HG02623 (cell line): ENCODE results near the gene GATM.

Experiments used
- ATAC-seq: cut with Tn5 transposase; IDR thresholded peaks from one replicate; pipeline ENCODE4 v1.9.1; 2021; ENCODE audit warnings: moderate library complexity; ENCODE audit not compliant: unreplicated experiment

The GATM gene, protein sequence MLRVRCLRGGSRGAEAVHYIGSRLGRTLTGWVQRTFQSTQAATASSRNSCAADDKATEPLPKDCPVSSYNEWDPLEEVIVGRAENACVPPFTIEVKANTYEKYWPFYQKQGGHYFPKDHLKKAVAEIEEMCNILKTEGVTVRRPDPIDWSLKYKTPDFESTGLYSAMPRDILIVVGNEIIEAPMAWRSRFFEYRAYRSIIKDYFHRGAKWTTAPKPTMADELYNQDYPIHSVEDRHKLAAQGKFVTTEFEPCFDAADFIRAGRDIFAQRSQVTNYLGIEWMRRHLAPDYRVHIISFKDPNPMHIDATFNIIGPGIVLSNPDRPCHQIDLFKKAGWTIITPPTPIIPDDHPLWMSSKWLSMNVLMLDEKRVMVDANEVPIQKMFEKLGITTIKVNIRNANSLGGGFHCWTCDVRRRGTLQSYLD

DNA sequence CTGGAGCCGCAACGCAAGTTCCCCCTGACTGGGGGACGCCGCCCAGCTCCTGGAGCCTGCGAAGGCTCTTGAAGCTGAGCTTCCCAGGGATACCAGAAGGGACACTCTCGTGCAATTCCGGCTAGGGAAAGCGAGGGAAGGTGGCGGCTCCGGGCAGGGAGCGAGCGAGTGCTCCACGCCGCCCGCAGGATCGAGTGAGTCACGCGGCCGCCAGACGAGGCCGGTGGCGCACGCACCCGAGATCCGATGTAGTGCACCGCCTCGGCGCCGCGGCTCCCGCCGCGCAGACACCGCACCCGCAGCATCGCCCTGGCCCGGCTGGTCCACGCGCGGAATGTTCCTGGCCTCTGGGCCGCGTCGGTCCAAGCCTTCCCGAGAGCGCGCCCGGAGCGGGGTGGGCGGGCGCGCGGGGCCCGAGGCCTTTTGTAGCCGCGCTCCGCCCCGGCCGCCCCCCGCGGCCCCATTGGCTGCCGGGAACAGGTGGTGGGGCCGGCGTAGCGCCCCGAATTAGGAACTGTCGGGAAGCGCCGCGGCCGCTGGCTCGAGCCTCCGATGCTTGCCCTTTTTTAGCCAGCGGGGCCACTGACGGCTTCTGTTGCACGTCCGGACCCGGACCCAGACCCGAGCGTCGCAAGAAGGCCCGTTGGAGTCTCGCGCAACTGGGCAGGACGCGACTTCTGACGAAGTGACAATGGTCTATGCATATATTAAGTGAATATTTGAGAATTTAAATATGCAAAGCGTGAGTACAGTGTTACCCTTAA is at the start of gene GATM:
Gene GATM (minus strand): TSS at position 396 of the 764 bp plus-strand sequence. CDS start 91 bp downstream, at position 305.
- ATAC-seq = peak; percentile 77

DNA sequence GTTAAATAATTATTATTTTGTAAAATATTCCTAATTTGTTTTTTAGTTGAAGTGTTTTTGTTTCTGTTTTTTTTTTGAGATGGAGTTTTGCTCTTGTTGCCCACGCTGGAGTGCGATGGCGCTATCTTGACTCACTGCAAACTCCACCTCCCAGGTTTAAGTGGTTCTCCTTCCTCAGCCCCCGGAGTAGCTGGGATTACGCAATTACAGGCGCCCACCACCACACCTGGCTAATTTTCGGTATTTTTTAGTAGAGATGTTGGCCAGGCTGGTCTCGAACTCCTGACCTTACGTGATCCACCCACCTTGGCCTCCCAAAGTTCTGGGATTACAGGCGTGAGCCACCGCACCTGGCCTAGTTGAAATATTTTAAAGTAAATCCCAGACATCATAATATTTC is 48.7 kb upstream of the GATM start:
- ATAC-seq = no peak

DNA sequence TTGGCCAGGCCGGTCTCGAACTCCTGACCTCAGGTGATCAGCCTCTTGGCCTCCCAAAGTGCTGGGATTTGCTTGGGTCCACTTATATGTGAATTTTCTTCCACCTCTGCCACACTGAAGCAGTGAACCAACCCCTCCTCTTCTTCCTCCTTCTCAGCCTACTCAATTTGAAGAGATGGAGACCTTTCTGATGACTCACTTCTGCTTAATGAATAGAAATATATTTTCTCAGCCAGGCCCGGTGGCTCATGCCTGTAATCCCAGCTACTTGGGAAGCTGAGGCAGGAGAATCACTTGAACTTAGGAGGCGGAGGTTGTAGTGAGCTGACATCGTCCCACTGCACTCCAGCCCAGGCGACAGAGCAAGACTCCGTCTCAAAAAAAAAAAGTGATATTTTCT is 46.8 kb upstream of the GATM start:
- no peak for ATAC-seq

DNA sequence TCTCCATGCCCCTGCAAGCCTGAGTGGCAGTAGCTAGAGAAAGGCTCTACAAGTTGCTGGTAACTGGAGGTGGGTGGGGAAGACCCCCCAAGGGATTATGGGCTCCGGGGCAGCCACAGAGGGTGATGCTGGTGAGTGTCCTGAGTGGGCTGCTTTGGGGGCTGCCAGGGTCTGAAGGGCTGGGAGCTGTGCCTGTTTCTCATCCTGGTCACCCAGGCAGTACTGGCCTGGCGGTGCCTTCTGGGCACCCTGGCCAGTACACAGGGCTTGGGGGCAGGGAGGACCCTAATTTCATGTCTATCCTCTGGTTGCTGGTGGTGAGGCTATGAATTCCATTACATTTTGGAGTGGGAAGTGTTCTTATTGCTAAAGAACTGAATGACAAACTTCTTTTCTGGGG is 46.1 kb upstream of the GATM start:
- ATAC-seq = no peak

DNA sequence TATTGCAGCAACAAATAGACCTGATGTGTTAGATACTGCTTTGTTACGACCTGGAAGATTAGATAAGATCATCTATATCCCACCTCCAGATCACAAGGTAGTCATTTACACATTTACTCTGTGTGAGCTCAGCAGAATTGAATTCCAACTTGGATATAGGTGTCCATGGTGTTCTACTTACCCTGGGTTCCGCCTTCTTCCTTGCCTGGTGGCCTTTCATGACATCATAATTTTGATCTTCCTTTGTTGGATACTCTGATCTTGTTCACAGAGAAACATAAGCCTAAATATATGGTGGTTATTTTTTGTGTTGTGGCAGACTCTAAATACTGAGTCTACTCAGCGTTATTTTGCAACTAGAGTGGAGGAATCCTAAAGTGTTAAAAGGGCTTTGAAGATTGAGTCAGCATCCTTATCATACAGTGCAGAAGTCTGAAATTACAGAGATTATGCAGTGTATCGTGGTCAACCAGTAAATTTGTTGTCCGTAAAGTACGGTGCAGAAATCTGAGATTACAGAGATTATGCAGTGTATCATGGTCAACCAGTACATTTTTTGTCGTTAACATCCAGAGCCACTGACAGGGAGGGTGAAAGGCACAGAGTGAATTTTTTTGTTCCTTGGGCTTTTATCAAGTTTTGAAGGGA is 39.1 kb upstream of the GATM start:
- ATAC-seq = no peak

DNA sequence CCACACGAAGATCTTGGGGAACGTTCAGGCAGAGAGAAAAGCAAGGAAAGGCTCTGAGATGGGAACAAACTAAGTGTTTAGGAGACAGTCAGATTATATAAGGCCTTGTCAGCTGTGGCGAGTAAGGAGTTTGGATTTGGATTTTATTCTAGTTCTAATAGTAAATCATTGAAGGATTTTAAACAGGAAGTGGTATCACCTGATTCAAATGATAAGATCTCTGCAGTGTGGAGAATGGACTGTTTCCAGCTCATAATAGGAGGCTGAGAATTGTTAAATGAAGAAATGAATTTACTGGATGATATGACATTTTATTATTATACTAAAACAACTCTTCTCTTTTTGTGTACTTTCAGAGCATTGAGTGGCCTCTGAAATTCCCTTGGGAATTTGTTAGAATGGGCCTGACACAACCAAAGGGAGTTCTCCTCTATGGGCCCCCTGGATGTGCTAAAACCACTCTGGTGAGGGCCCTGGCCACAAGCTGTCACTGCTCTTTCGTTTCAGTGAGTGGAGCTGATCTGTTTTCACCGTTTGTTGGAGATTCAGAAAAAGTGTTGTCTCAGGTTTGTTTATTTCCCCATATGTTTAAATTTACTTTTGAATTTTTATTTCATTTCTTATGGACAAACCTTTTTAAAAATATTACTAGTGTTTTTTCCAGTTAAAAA is 36.0 kb upstream of the GATM start:
- no peak for ATAC-seq

DNA sequence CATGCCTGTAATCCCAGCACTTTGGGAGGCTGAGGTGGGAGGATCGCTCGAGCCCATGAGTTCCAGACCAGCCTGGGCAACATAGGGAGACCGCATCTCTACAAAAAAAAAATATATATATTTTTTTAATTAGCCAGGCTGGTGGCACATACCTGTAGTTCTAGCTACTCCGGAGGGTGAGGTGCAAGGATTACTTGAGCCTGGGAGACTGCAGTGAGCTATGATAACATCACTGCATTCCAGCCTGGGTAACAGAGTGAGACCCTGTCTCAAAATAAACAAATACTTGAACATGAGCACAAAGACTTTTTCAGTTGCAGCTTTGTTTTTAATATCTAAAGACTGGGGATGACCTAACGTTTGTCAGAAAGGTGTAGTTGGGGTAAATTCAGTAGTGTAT is 31.3 kb upstream of the GATM start:
- no peak for ATAC-seq

DNA sequence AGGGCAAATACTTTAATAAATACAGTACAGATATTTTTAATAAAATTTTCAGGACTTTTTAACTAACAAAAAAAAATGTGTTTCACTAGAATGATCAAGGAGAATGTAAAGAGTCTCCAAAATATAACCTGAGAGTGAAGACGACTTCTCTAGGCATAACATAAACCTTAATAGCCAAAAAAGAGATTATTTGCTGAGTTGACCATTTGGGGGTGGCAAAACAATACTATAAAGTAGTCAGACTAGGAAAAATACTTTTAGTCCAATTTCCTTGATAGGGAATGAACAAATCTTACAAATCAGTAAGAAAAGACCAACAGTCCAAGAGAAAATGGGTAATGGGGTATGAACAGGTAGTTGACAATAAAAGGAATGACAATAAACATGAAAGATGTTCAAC is 29.4 kb upstream of the GATM start:
- no peak for ATAC-seq

DNA sequence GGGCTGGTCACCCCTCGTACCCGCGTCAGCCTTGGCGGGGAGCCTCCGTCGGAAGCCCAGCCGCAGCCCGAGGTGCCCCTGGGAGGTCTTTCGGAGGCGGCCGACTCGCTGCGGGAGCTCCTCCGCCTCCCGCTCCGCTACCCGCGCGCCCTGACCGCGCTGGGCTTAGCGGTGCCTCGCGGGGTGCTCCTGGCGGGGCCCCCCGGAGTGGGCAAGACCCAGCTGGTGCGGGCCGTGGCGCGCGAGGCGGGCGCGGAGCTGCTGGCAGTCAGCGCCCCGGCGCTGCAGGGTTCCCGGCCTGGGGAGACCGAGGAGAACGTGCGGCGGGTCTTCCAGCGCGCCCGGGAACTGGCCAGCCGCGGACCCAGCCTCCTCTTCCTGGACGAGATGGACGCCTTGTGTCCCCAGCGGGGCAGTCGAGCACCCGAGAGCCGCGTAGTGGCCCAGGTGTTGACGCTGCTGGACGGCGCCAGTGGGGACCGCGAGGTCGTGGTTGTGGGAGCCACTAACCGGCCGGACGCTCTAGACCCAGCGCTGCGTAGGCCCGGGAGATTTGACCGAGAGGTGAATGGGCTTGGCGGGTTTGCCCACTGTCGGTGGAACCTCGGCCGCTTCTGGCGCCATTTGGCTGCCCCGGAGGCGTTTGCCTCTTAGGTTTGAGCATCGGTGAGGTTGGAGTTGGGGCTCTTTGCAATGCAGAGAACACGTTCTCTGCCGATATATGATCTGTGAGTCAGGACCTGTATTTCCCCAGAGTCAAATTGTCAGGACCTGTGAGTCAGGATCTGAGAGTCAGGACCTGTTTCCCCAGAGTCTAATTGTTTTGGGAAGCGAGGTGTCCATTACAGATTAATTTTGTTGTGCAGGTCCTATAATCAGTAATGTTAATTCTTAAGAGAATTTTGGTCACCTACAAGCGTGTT is 24.9 kb upstream of the GATM start:
- peak; percentile 19 for ATAC-seq

DNA sequence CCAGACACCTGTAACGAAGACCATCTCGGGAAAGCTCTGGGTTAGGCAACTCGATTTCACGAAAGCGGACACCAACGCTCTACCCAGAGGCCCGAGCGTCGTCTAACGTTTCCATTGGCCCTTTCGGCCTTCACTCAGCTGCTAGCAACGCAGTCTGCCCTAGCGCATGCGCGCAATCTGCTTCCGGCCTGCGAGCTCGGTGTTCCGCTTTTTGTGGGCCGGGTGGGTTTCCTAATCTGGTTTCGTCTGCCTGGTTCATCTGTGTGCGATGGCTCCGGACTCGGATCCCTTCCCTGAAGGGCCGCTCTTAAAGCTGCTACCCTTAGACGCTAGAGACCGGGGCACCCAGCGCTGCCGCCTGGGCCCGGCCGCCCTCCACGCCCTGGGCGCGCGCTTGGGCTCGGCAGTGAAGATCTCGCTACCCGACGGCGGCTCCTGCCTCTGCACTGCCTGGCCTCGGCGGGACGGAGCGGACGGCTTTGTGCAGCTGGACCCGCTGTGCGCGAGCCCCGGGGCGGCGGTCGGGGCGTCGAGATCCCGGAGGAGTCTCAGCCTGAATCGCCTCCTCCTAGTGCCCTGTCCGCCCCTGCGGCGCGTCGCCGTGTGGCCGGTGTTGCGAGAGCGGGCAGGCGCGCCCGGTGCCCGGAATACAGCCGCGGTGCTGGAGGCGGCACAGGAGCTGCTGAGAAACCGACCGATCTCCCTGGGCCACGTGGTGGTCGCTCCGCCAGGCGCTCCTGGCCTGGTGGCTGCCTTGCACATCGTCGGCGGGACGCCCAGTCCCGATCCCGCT is 24.0 kb upstream of the GATM start:
- peak; percentile 84 for ATAC-seq

DNA sequence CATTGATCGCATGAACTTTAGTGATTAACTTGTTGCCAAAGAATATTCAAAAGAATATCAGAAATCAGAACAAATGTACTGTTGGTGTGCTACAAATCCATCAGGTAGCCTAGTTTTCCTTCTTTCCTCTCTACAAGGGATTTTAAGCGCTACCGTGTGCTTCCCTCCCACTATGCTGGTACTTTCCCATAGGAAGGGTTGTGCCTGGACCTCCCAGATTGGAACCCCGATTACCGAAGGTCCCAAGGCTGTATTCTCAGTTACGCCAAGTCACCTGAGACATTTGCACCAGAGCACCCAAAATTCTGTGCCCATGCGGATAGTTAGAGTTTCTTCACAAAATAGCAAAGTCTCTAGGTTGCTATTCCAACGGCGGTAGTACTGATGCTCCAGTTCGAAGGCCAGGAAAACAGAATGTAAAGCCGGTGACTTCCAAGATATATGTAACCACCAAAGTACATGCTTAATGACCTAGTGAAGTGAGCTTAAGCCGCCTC is 23.4 kb upstream of the GATM start:
- peak; percentile 2 for ATAC-seq

DNA sequence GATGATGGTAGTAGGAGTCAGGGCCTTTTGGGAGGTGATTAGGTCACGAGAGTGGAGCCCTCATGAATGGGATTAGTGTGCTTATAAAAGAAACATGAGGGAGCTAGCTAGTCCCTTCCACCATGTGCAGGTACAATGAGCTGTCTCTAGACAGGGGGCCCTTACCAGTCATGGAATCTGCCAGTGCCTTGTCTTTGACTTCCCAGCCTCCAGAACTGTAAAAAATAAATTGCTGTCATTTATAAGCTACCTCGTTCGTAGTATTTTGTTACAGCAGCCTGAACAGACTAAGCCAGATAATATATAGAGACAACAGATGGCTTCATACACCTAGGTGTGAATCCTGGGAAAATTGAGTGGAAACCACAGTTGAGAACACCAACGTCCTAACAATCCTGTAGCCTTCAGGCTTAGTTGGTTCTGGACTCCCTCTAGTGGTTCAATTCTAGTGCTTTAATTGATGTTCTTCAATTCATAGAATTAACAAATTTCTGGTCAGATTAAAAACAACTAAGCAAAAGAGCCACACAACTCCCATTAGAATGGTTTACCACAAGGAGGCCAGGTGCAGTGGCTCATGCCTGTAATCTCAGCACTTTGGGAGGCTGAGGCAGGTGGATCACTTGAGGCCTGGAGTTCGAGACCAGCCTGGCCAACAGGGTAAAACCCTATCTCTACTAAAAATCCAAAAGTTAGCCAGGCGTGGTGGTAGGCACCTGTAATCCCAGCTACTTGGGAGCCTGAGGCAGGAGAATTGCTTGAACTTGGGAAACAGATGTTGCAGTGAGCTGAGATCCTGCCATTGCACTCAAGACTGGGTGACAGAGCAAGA is 21.3 kb upstream of the GATM start:
- no peak for ATAC-seq

DNA sequence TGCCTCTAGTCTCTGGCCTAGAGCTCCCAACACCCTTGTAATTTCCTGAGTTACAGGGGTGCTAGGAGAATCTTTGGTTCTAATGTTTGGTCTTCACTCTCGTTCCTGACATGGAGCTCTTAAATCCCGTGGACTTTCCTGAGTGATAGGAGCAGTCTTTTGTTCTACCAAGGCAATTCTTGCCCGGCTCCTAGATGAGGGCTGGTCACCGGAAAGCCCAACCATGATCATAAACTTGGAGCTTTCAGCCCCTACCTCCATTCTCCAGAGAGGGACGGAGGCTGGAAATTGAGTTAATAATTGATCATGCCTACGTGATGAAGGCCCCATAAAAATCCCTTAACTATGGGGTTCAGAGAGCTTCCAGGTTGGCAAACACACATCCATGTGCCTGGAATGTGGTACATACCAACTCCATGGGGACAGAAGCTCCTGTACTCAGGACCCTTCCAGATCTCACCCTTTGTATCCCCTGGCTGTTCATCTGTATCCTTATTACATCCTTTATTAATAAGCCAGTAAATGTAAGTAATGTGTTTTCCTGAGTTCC is 18.8 kb upstream of the GATM start:
- ATAC-seq = no peak

DNA sequence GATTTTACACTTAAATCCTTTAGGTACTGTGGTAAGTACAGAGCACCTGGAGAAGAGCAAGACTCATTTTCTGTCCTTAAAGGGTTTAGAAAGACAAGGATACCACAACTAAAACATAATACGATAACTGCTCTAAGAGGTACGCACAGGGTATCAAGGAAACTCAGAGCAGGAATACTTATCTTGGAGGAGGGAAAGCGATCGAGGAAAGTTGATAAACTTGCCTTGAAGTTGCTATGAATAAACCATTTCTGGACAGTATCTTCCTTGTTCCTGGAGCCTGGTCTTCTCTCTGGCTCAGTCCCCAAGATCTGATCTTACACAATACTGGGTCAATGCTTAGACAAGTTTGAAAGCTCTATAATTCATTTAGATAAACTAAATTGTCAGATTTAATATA is 17.6 kb upstream of the GATM start:
- no peak for ATAC-seq

DNA sequence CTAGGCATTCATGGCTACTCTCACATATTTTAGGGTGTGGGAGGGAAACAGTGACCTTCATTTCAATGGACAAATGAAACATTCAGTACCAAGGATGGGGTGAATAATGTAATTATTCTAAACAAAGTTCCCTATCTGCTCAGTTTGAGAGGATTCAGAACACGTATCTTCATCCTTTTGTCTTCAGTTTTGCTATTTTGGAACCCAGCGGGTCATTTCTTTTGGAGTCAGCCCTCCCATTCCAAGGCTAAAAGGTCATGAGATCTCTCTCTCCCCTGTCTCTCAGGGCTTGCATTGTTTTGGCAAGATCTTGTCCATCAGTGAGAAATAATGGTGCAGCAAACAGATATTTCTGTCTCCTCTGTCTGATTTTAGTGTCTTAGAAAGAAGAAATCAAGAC is 16.3 kb upstream of the GATM start:
- ATAC-seq = no peak

DNA sequence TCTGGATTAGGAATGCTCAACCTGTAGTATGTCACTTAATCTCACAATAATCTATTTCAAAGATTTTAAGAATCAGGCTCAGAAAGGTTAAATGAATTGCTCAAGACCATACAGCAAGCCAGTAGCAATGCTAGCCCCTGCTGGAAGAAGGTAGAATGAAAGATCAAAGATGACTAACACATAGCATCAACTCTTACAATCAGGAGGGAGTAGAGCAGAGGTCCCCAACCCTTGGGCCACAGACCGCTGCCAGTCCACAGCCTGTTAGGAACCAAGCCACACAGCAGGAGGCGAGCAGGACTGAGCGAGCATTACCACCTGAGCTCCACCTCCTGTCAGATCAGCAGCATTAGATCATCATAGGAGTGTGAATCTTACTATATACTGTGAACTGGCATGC is 15.5 kb upstream of the GATM start:
- no peak for ATAC-seq

DNA sequence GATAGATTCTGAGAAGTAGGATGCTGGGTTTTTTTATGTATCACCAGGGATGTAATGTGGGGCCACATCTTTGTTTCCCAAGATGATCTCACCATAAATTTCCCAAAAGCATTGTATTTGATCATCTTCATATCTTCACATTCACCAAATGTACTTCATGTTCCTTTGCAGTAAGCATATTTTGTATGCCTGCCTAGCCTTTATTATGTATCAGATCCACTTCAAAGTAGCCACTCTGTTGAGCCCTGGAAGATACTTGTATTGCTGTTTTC is 14.2 kb upstream of the GATM start:
- no peak for ATAC-seq
